HG03139 (cell line): ENCODE results near the gene RNASE13.
"Not testable (repeated sequence)": the region's sequence is repeated elsewhere in the genome, so short reads cannot be mapped to it uniquely, and the experiment has no call there.

ENCODE experiments used
- ATAC-seq: cut with Tn5 transposase; IDR thresholded peaks from one replicate; pipeline ENCODE4 v1.9.1; 2021; ENCODE audit not compliant: unreplicated experiment

RNASE13 gene

GRCh38 chr14:21042918-21043317 lies 8.3 kb upstream of the RNASE13 start:
- no peak for ATAC-seq

- no peak for ATAC-seq
Observed at GRCh38 chr14:21041676-21042433, 7.2 kb upstream of the RNASE13 start, which contains the start of gene RNASE7. Gene RNASE7 (plus strand): TSS chr14:21042362. CDS start chr14:21042993, 631 bp downstream.

GRCh38 chr14:21040941-21041340 lies 6.3 kb upstream of the RNASE13 start:
- ATAC-seq: not testable (repeated sequence)

- no peak for ATAC-seq
Observed at GRCh38 chr14:21040370-21040925, 5.8 kb upstream of the RNASE13 start.

GRCh38 chr14:21039585-21040369 lies 5.2 kb upstream of the RNASE13 start:
- no peak for ATAC-seq

GRCh38 chr14:21038441-21039422 lies 4.1 kb upstream of the RNASE13 start:
- no peak for ATAC-seq

GRCh38 chr14:21037156-21037555 lies 2.5 kb upstream of the RNASE13 start:
- no peak for ATAC-seq

- no peak for ATAC-seq
Observed at GRCh38 chr14:21036751-21037150, 2.1 kb upstream of the RNASE13 start.

GRCh38 chr14:21033133-21033698 lies 1.4 kb downstream of the RNASE13 start:
- ATAC-seq: no peak

GRCh38 chr14:21032326-21033132 lies 2.1 kb downstream of the RNASE13 start:
- no peak for ATAC-seq

GRCh38 chr14:21030531-21030930 lies 4.1 kb downstream of the RNASE13 start:
- ATAC-seq: no peak

GRCh38 chr14:21029917-21030316 lies 4.7 kb downstream of the RNASE13 start, which contains the start of gene TPPP2:
Gene TPPP2 (plus strand): TSS chr14:21030217. CDS start chr14:21030582, 365 bp downstream.
- no peak for ATAC-seq

GRCh38 chr14:21026988-21027315 lies 7.7 kb downstream of the RNASE13 start:
- no peak for ATAC-seq

- no peak for ATAC-seq
Observed at GRCh38 chr14:21026274-21026987, 8.2 kb downstream of the RNASE13 start.

GRCh38 chr14:21025371-21026273 lies 9.0 kb downstream of the RNASE13 start:
- ATAC-seq: no peak

GRCh38 chr14:21024585-21025370 lies 9.8 kb downstream of the RNASE13 start, which contains the start of gene NDRG2:
Gene NDRG2 (minus strand): TSS chr14:21025061. CDS start chr14:21023315, 1,746 bp downstream.
- no peak for ATAC-seq
